ENCODE measurements around the gene BBS12.

BBS12 gene

GRCh38 chr4:122712782-122713181 is 19.7 kb upstream of the BBS12 start:
- in situ Hi-C loops (cut with MboI; ENCODE audit: low sequenced_read_pairs), result no loop called here

- in situ Hi-C loops (cut with MboI; ENCODE audit: low sequenced_read_pairs), result no loop called here
Measured at GRCh38 chr4:122715221-122715620, 17.3 kb upstream of the BBS12 start.

DNA sequence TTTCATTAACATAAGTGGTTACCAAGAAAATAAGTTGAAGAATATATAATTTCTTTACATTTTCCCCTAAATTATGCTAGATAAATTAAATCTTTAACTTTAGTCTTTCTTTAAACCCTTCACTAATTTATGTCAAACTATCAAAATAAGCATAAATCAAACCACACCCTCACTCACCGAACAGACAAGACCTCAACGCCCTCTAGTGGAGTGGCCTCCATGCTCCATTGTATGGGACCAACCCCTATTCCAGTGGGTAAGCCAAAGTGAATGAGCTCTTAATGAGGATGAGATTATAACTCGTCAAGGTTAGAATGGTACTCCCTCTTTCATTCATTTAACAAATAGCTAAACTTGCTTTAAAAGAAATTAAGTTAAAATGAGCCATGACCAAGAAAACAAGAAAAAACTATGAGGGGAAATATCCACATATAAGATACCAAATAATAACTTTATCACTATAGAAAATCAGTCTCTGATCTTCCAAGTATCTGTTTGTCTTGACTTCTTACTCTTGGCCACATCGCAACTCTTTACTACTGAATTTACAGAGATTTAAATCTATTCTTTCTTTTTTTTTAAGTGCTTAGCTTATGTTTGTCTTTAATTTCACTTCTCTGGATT is 15.6 kb upstream of the BBS12 start:
- in situ Hi-C loops (cut with MboI; ENCODE audit: low sequenced_read_pairs), result no loop called here

DNA sequence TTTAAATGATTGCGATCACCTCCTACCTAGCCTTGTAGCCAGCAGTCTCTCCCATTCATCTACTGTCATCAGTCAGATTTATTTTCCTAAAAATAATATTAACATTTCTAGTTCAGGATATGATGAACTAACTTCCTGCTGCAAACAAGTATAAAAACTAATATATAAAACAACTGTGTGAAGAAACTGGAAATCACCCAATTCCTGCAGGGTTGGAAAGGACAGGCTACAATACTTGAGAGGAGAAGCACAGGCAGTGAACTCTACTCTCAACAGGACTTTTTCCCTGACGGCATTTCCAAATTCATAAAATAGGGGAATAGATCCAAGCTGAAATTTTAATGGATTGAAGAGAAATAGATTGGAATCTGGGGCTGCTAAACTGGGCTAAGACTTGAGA is 14.2 kb upstream of the BBS12 start:
- in situ Hi-C loops (cut with MboI; ENCODE audit: low sequenced_read_pairs), result no loop called here

DNA sequence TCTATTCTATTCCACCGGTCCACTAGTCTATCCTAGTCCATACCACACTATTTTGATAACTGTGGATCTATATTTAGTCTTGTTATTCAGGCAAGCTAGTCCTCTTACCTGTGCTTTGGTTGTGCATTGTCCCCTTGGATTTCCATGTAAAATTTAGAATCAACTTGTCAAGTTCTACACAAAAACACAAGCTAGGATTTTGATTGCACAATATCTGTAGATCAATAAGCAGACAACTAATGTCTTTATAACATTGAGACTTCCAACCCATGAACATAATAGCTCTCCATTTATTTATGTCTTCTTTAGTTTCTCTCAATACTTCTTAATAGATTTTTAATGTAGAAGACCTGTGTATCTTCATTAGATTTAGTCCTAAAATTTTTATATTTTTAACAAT is 10.2 kb upstream of the BBS12 start:
- in situ Hi-C loops (cut with MboI; ENCODE audit: low sequenced_read_pairs), result no loop called here

DNA sequence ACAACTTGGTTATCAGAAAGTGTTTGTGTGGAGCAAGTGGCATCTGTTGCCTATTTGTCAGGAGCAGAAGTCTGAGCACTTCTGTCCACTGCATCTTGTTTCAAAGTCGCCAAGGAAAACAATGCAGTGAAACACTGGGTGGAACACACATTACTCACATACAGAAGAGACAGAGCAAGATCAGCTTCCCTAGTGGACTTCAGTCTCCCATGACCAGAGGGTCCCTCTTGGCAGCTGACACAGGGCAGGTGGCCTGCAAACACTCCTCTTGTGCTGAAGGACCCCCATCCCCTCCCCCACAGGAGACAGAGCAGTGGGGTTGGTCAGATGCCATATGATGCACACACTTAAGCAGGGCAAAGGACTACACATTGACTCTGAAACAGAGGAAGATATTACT is 3.6 kb upstream of the BBS12 start:
- in situ Hi-C loops (cut with MboI; ENCODE audit: low sequenced_read_pairs), result no loop called here

GRCh38 chr4:122731676-122732075 is 828 bp upstream of the BBS12 start:
- in situ Hi-C loops (cut with MboI; ENCODE audit: low sequenced_read_pairs), result no loop called here

DNA sequence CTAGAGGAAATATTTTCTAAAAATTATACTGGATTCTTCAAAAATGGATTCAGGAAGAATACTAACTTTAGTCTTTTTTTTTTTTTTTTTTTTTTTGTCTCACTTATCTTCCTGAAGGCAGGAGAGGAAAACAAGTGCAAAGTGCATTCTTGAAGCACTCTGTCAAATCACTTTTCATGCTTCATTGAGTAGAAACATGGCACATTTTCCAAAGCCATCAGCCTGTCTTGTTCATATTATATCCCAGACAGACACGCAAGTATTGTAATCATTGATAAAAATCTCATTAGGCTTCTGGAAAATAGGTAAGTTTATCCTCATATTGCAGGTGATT is 1.2 kb downstream of the BBS12 start:
- in situ Hi-C loops (cut with MboI; ENCODE audit: low sequenced_read_pairs), result no loop called here

GRCh38 chr4:122739174-122739573 is 6.7 kb downstream of the BBS12 start:
- in situ Hi-C loops (cut with MboI; ENCODE audit: low sequenced_read_pairs), result no loop called here

DNA sequence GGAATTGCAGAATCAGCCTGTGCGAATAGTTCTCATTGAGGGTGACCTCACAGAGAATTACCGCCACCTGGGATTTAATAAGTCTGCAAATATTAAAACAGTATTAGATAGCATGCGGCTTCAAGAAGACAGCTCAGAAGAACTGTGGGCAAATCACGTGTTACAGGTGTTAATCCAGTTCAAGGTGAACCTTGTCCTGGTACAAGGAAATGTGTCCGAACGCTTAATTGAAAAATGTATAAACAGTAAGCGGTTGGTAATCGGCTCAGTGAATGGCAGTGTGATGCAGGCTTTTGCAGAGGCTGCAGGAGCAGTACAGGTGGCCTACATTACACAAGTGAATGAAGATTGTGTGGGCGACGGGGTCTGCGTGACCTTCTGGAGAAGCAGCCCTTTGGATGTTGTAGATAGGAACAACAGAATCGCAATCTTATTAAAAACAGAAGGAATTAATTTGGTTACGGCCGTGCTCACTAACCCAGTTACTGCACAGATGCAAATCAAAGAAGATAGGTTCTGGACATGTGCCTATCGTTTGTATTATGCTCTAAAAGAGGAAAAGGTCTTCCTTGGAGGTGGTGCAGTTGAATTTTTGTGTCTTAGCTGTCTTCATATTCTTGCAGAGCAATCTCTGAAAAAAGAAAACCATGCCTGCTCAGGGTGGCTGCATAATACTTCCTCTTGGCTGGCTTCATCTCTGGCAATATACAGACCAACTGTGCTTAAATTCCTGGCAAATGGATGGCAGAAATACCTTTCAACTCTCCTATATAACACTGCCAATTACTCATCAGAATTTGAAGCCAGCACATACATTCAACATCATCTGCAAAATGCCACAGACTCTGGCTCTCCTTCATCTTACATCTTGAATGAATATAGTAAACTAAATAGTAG is 10.7 kb downstream of the BBS12 start:
- in situ Hi-C loops (cut with MboI; ENCODE audit: low sequenced_read_pairs), result no loop called here

GRCh38 chr4:122744229-122744628 is 11.7 kb downstream of the BBS12 start:
- in situ Hi-C loops (cut with MboI; ENCODE audit: low sequenced_read_pairs), result no loop called here

DNA sequence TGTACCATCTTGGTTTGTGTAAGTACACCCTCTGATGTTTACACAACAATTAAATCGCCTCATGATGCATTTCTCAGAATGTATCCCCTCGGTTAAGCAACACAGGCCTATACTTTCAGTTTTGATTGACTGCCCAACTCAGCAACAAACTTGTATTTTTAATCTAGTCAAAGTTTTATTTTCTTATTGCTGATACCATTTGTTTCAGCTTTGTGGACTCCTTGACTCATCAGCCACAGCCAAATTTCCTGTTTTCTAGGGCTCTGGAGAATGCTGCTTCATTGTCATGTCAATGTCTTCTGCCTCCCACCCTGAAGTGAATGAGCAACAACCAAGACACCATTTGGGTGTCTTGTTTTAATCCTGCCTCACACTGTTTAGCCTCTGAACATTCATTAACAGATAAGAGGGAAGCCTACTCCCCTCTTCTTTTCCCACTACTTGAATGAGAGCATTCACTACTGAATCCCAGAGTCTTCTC is 14.0 kb downstream of the BBS12 start:
- in situ Hi-C loops (cut with MboI; ENCODE audit: low sequenced_read_pairs), result no loop called here

- in situ Hi-C loops (cut with MboI; ENCODE audit: low sequenced_read_pairs), result no loop called here
Measured at GRCh38 chr4:122747068-122747467, 14.6 kb downstream of the BBS12 start.

DNA sequence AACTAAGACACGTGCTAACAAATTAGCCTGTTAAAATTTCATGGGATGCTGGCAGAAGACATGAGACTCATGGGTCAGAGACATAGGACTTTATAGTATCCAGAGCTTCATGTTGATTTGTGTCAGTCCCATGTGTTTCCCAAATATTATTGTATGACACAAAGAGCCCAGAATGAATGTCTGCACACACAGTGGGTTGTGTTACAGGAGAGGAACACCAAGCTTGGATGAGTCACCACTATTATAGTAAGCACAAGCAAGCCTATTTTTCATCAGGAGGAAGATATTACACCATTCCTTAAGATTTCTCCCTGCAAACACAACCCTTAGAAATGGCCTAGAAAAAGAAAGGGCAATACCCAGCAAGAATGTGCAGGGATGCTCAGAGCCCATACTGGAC is 15.4 kb downstream of the BBS12 start:
- in situ Hi-C loops (cut with MboI; ENCODE audit: low sequenced_read_pairs), result no loop called here

DNA sequence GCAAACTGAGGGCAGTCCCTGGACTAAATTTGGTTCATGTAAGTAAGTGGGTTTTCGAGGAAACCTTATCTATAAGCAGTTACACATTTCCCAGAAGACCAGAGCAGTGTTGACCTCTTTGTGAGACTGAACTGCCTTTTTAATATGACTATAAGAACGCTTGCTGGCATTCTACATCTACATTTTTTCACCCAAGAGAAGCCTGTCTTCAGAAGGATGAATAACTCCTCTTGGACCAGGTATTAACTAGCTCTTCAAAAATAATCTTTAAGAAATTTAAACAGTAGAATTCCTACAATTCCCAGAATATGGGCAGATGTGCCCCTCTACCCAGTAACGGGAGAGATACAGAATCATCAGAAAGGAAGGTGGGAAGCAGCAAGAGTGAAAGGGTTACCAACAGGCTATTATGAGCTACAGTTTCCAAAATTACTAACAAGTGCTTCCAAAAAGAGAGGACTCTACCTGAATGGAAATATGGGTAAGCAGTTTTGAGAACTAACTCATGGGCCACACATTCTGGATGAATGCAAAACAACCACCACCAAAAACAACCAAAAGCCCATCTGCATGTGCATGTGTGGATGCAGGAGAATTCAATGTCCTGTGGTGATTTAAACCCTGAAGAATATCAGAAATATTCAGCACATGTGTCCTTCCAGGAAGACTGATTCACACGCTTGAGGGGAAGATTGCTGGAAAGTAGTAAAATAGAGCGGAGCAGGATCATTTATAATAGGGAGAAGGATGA is 17.4 kb downstream of the BBS12 start:
- in situ Hi-C loops (cut with MboI; ENCODE audit: low sequenced_read_pairs), result loop anchor here (10.0 kb wide), 1 partner anchor 175 kb away; the partner anchor contains the start of gene NUDT6

DNA sequence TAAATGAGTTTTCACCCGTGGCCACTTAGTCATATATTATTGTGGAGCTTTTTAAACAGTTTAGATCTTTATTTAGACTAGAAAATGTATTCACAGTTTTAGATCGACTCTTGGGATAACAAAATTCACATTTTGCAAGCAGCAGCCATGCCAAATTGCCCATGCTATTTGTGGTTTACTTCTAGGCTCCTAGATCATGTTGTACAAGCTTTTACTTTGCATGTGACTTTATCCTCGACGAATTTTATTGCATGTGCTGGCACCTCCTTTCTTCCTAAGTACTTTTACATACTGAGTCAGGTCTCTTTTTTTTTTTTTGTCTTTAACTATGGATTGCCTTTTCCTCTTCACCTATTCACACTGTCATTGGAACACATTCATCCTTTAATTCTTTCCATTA is 23.2 kb downstream of the BBS12 start:
- in situ Hi-C loops (cut with MboI; ENCODE audit: low sequenced_read_pairs), result loop anchor here (10.0 kb wide), 1 partner anchor 169 kb away; the partner anchor contains the start of gene NUDT6

- in situ Hi-C loops (cut with MboI; ENCODE audit: low sequenced_read_pairs), result loop anchor here (10.0 kb wide), 1 partner anchor 167 kb away; the partner anchor contains the start of gene NUDT6
Measured at GRCh38 chr4:122758033-122758432, 25.5 kb downstream of the BBS12 start.

DNA sequence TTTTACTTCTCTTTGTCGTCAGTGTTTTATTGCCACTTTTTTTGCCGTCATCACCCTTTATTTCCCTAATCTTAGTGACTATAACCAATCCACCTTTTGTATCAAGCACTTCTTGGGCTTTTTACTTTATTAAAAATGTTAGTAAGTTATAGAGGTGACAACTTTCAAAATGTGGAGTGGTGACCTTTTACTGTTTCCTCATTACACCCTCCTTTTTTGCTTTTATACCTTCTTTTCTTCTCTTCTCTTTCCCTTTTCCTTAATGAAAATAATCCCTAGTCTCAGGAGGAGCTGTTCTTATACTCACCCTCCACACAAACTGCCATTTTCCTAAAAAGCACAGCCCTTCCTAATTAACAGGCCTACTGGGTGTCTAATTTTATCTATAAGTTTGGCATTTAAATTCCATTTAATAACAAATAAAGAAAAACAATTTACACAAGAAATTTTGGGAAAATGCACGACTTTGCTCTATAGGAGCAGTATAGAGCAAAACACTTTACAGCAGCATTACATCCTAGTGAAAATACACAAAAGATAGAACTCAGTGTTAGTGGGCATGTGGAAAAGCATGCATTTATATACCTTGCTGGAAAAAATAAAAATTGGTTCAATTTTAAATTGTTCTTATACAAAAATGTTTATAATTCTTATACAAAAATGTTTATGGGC is 27.3 kb downstream of the BBS12 start:
- in situ Hi-C loops (cut with MboI; ENCODE audit: low sequenced_read_pairs), result loop anchor here (10.0 kb wide), 1 partner anchor 165 kb away; the partner anchor contains the start of gene NUDT6

GRCh38 chr4:122762520-122762919 is 30.0 kb downstream of the BBS12 start:
- in situ Hi-C loops (cut with MboI; ENCODE audit: low sequenced_read_pairs), result no loop called here

DNA sequence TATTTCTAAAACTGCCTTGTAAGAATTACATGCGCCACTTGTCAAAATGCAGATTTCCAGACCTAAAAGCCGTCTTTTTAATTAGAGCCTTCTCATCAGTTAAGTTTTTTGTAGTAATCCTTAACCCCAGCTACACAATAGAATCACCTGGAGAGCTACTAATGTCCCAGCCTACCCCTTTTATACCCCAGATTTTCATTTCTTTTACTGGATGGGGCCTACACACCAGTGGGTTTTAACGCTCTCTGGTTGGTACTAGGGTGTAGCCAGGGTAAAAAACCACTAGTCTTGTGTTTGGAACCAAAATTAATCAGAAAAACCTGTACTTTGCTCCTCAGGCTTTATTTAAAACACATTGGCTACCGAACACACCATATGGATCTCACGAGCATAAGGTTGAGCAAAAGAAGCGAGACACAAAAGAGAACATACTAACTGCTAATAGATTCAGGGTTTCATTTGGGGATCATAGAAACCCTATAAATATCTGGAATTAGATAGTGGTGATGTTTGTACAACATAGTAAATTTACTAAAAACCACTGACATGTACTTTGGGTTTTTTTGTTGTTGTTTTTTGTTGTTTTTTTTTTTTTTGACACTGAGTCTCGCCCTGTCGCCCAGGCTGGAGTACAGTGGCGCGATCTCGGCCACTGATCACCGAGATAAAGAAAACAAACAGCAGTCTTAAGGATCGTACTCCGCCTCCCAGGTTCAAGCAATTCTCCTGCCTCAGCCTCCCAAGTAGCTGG is 30.6 kb downstream of the BBS12 start:
- in situ Hi-C loops (cut with MboI; ENCODE audit: low sequenced_read_pairs), result no loop called here
